IPS-11a (cell line): ENCODE results near the gene RSPH4A.
"Not testable (repeated sequence)": the region's sequence is repeated elsewhere in the genome, so short reads cannot be mapped to it uniquely, and the experiment has no call there.

ENCODE experiments used
- H3K4me3 ChIP-seq: one replicate; pipeline ENCODE4 v1.5.1; 2013; ENCODE audit warnings: low read depth, low read length, control low read depth

Gene RSPH4A

DNA sequence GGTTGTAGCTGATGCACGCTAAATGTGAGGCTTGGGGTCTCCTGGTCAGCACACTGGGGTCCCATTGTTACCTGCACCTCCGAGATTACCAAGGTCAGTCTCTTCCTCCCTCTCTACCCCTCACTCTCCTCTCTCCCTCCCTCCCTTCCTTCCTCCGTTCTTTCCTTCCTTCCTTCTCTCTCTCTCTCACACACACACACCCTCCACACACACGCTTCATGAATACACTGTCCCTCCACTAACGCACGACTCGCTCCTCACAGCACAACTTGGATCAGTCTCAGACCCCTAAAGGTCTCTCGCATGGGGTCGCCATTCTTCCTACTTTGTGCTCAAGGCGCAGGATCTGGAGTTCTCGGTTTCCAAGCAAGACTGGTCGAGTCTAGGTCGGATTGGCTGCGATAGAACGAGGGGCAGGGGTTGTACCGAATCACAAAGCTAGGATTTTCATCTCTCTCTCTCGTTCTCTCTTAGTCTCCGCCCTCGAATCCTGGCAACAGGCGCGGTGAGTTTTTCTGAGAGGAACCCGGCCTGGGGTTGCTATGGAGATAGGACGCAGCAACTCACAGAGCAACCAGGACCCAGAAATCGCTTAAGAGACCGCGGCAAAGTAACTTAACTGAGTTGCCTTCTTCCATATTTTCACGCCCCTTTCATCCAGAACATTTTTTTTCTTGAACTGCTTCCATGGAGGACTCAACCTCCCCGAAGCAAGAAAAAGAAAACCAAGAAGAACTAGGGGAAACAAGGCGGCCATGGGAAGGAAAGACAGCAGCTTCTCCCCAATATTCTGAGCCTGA, at the start of gene RSPH4A:
Gene RSPH4A, plus strand, starts transcription at position 543 of the 800 bp plus-strand sequence. Its CDS starts 145 bp downstream, at position 688.
- H3K4me3 ChIP-seq: peak within 1 kb of the TSS; percentile 73

DNA sequence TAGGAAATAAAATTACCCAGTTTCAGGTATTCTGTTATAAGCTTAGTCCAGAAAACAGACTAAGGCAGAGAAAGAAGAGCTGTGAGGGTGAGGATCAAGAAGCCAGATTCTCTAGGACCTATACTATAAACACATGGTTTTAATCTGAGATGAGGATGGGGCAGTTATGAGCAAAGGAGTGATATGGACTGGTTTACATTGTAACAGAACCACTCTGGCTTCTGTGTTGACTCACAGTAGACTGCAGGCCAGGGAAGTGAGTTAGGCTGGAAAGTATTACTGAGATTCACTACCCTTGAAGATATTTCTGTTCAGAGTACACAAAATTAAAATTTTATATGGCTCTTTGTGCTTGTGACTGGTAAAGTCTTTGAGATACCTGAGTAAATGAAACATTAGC, 48.2 kb upstream of the RSPH4A start:
- no peak overlapping the region for H3K4me3 ChIP-seq

DNA sequence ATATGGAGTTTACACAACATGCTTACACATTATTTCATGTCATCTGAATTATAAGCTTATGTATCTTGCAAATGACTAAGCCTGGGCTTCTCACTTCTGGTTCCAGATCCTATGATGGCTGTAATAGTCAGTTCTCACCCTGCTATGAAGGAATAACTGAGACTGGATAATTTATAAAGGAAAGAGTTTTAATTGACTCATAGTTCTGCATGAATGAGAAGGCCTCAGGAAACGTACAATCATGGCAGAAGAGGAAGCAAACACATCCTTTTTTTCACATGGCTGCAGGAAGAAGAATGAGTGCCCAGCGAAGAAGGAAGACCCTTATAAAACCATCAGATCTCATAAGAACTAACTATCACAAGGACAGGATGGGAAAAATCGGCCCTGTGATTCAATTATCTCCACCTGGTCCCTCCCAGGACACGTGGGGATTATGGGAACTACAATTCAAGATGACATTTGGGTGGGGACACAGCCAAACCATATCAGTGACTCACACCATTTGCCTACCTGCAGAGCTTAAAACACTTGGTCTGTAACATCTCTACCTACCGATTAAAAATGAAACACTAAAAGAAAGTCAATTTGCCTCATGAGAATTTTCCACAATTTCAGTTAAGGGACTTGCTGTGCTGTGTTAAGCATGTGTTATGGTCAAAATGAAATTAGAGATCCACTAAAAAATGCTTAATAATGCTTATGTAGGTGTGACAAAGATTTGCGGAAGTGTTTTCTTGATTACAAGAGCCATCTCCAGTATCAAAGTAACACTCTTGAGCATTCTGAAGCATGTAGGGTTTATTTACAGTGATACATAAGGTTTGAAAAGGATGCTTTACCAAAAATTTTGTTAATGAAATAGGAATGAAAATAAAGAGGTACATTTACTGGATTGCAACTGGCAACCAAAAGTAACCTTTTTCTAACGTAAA, 47.2 kb upstream of the RSPH4A start:
- no peak overlapping the region for H3K4me3 ChIP-seq

DNA sequence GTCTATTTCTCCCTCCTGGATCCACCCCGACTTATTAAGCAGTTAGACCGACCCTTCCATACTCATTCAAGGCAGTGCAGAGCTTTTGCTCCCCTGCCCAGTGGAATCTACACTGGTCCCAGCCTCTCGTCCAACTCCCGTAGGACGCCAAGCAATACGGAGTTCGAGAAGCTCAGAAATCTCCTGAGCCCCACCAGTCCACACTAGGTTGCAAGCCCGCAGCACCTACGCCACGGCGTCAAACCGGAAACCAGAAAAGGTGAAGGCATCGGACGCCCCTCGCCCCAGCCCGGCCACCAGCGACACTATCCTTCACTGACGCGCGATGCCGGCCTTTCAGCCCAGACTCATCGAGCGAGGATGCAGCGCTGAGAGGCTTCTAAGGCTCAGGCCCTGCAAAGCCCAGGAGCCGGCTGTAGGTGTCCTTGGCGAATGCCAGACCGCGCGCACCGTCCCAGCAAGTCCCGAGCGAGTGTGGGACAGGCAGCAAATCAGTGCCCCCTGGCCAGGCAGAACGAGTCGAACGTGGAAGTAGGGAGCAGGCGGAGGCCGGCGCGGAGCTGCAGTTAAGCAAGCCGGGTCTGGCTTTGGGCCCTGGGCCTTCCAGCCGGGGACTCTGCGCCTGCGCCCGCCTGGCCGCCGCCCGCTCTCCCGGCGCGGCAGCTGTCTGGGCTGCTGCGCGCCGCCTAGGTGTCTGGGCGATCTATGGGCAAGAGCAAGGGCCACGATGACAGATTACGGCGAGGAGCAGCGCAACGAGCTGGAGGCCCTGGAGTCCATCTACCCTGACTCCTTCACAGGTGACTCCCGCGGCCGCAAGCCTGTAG, 45.2 kb upstream of the RSPH4A start, which contains the start of gene RWDD1:
Gene RWDD1, plus strand, starts transcription at position 649 of the 827 bp plus-strand sequence. Its CDS starts 79 bp downstream, at position 728.
- H3K4me3 ChIP-seq: peak within 1 kb of the TSS; percentile 96

DNA sequence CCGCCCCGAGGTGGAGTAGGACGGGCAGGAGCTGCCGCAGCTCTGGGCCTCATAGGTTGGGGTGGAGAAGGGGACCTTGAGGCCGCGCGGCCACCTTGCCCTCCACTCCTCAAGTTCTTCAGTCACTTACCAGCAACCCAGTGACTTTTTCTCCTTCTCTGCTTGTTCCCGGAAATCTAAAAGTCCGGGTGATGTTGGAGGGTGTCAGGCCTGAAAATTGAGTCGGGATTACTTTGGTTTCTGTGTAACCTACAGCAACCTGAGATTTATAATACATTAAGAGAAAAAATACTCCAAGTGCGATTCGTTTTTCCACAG, 44.6 kb upstream of the RSPH4A start:
- H3K4me3 ChIP-seq: peak overlapping the region; percentile 96

DNA sequence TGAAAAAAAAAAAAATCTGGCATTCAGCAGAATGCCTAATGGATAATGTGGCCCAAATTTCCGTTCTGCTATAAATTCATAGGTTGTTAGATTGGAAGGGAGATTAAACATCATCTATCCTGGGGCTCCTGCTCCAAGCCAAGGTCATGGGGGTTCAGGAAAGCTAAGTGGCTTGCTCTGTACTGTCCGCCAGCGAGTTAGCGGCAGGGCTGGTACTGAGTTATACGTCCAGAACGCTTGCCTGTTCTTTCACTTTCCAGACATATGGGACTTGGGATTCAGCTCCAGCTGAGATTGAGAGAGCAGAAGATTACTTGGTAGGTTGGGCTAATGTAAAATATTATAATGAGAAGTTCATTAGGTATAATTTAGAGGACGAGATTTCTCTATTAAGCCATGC, 44.1 kb upstream of the RSPH4A start:
- peak overlapping the region; percentile 96 for H3K4me3 ChIP-seq

DNA sequence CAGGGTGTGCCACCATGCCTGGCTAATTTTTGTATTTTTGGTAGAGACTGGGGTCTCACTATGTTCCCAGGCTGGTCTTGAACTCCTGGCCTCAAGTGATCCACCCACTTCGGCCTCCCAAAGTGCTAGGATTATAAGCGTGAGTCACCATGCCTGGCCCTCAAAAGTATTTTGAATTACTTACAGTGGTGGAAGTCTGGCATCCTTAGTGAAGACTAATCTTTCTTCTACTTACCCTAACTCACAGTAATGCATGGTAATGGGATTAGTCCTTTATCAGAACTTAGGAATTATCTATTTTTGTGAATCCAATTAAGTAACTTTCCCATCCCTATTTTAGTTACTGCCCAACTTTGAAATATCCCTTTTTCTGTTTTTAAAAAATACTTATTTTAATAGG, 41.1 kb upstream of the RSPH4A start:
- H3K4me3 ChIP-seq: no peak overlapping the region

DNA sequence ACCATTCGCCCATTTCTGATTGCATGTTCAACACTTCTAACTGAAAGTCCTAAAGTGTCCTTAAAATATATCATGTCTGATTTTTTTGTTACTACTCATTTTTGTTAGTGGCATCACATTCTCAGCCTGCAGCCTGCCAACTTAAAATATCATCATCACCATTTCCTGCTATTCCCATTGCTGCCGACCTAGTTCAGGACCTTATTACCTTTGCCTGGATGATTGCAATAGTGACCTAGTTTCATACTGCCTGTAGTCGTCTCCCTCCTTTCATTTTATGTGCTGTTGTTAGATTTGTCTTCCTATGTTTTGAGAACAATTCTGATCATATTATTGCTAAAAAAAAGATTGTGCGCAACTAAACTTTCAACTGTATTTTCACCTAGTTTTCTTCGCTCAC, 38.8 kb upstream of the RSPH4A start:
- H3K4me3 ChIP-seq: no peak overlapping the region

DNA sequence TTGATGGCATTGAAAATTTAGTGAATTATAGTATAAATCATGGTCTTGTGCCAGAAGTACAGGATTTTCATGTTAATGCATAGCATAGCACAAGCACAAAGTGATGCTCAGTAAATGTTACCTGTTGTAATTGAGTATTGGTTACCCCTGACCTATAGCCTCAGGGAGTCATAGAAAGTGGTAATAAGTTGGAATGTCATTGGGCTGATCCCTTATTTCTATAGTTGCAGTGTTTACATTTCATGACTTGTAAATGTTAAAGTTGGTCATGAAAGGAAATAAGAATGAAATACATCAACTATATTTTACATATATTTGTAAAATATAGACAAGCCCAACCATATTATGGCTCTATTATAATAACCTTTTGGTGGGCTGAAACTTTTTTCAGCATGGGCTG, 37.9 kb upstream of the RSPH4A start:
- H3K4me3 ChIP-seq: no peak overlapping the region

DNA sequence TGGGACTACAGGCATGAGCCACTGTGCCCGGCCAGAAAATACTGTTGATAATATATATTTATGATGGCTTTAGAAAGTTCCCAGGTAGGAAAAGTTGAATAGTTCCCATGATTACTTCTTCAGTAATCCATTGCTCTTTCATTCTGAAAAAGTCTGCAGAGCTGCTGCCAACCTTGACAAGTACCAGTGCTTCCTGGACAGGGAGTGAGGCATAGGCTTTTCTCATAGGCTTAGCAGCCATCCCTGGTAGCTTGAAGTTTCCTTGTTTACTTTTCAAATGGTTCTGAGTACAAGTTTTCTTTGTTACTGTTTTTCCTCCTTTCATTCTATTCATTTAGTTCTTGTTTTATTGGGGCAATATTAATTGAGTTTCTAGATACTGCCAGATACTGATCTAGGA, 37.1 kb upstream of the RSPH4A start:
- no peak overlapping the region for H3K4me3 ChIP-seq

DNA sequence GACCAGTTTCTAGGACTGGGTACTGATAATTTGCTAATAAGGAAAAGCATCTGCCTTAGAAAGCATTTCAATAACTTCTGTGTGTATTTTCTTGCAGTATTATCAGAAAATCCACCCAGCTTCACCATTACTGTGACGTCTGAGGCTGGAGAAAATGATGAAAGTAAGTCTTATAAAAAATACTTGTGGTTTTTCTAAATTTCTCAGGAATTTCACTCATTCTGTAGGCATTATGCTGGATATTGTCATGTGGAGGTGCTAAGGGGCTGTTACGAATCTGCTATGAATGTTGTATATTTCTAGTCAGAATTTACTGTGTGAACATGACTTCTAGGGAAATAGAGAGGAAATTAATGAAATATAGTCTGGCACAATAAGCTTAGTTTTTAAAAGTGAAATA, 36.1 kb upstream of the RSPH4A start:
- no peak overlapping the region for H3K4me3 ChIP-seq

DNA sequence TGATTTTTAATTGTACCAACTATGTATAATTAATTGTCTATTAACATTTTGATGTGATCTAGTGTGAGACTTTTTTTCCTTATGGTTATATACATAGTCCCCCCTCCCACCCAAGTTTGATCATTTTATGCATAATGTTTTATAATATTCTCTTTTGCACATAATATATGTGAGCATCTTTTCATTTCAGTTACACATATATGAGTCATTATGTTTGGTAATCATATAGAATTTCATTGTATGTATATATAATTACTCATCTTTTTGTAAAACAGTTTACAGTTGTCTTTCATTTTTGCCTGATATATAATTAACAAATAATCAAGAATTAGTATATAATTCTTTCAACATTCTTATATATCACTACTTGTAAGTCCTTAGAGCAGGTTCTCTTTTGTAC, 30.0 kb upstream of the RSPH4A start:
- no peak overlapping the region for H3K4me3 ChIP-seq

DNA sequence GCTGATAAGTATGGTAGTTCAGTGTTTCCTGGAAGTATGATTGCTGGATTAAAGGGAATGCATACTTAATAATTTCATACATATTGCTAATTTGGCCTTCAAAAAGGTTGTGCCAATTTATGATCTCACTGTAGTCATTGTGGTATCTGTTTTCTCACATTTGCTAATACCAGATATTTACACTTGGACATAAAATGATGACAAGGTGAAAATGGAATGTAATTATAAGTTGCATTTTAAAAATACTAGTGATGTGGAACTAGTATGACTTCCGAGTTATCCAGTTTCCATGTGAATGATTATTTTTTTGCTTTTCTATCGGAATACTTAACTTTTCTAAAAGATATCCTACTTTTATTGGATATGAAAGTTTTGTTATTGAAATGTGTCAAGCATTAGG, 29.5 kb upstream of the RSPH4A start:
- no peak overlapping the region for H3K4me3 ChIP-seq

DNA sequence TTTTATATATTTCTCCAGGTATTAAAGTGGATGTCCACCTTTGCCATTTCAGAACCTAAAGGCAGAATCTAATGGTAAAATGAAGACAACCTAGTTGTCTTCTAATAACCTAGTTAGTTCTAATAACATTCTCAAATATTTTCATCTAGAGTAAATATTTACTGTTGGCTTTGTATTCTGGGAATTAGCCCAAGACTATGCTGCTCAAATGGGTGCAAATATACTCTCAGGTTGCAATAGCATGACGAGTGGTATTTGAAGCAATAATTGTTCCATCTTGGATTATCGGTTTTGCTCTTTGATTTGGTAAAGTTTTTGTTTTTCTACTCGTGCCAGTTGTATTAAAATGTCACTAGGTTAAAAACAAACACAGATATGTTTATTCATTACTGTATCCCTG, 21.0 kb upstream of the RSPH4A start:
- no peak overlapping the region for H3K4me3 ChIP-seq

DNA sequence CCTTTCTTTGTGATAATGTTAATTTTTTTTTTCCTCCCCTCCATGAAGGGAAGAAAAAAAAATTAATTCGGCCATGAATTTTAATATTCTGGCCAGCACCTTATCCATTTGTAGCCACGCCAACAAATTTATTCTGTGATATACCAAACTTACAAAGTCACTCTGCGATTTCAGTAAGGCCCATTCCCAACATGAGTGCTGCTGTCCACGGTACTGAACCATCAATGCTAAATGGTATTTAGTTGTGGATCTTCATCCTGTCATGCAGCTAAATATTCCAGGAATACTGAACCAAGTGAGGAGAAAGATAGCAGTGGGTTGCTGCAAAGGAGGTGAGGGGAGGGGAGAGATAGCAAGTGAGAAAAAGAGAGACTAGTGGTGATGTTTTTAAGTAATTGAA, 19.5 kb upstream of the RSPH4A start:
- no peak overlapping the region for H3K4me3 ChIP-seq

DNA sequence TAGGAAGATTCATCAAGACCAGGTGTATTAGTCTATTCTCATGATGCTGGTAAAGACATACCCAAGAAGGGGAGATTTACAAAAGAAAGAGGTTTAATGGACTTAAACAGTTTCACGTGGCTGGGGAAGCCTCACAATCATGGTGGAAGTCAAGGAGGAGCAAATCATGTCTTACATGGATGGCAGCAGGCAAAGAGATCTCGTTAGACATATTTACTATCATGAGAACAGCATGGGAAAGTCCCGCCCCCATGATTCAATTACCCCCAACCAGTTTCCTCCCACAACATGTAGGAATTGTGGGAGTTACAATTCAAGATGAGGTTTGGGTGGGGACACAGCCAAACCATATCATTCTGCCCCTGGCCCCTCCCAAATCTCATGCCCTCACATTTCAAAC, 12.4 kb upstream of the RSPH4A start:
- not testable (repeated sequence) for H3K4me3 ChIP-seq

DNA sequence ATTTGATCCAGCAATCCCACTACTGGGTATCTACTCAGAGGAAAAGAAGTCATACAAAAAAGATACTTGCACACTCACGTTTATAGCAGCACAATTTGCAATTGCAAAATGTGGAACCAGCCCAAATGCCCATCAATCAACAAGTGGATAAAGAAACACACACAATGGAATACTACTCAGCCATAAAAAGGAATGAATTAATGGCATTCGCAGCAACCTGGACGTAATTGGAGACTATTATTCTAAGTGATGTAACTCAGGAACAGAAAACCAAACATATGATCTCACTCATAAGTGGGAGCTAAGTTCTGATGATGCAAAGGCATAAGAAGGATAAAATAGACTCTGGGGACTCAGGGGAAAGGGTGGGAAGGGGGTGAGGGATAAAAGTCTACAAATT, 11.4 kb upstream of the RSPH4A start:
- not testable (repeated sequence) for H3K4me3 ChIP-seq

DNA sequence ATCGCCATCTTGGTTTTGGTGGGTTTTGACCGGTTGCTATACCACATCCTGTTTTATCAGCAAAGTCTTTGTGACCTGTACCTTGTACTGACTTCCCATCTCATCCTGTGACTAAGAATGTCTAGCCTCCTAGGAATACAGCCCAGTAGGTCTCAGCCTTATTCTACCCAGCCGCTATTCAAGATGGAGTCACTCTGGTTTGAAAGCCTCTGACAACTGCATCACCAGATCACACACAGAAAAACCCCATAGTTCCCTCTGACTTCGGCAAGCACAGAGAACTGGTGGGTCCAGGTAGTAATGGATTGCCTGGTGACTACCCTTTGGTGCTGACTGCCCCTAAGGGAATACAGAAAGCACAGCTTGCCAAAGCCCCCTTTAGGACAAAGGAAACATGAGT, 10.3 kb upstream of the RSPH4A start:
- no peak overlapping the region for H3K4me3 ChIP-seq

DNA sequence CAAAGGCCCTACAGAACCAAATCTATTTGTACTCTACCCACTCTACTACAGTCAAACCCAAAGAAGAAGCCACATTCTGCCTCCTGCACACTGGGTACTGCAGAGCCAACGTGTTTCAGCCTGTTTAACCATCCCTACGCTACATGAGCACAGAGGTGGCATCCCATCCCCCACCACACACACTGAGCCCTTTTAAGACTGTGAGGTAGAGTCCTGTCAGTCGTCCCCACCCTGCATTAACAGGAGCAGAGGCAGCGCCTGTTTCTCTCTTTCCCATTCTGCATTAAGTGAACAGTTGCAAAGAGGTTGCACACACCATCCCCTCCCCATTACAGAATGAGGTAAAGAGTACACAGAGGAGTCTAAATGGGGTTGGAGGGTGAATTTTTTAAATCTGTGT, 5.2 kb upstream of the RSPH4A start:
- H3K4me3 ChIP-seq: no peak overlapping the region

DNA sequence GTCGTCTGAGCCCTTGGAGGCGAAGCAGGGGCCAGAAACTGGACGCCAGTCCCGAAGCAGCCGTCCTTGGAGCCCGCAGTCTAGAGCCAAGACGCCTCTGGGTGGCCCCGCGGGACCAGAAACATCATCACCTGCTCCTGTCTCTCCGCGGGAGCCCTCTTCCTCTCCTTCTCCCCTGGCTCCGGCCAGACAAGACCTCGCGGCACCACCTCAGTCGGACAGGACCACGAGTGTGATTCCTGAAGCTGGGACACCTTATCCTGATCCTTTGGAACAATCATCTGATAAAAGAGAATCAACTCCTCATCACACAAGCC, 416 bp downstream of the RSPH4A start:
- peak overlapping the region; percentile 40 for H3K4me3 ChIP-seq

DNA sequence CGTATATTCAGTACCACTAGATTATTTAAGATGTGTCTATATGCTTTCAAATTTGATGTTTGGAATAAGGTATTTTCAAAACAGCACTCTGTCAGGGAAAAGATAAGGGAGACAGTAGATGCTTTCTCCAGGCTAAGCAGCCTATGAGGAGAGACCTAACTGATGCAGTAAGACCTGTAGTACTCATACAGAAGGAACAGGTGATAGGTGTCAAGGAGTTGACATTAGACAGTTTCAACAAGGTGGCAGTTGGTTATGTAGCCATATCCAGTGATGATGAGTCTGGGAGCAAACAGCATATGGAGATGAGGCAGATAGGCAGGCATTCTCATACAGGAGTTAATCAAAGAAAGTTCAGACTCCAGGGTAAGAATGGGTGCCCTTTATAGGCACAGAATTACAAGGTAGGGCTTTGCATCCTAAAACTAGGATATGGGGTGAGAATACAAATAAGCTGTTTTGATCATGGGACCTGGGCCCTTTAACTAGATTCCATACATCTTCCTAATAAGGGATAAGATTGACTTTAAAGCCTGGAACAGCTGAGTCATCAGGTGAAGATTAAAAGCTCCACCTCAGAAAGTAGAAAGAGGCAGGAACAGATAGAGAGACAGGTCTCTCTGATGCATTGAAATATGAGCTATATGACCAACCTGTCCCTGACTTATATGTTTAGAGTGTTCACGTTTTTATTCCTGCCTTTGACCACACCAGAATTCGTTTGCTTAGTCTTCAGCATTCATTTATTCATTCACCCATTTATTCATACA, 7.9 kb downstream of the RSPH4A start:
- no peak overlapping the region for H3K4me3 ChIP-seq
